IMR-90 (cell line): ENCODE results near the gene CERS4. TPM values are rescaled to one million over a fixed set of nuclear protein-coding genes. Genes with fewer than 3 reads are reported as not detected.
A peak's percentile ranks its signal among the peaks of the same experiment; 100 is the strongest.
"Not testable (repeated sequence)": the region's sequence is repeated elsewhere in the genome, so short reads cannot be mapped to it uniquely, and the experiment has no call there.

Experiments used
- ATAC-seq: fragments of 200-7000 bp; cut with Tn5 transposase; 2 replicates; pipeline ENCODE4 v1.9.1; 2020; ENCODE audit warnings: low read depth, mild to moderate bottlenecking, moderate library complexity
- BruUV-seq: library from RNA; stranded (reverse); fragments of 400-500 nt; replicated peaks from 2 replicates; lab custom pipeline; 2021; lab: Mats Ljungman, UMichigan
- CTCF ChIA-PET: fragments of 300-600 bp; formaldehyde crosslinking; extraction: SDS; loops from one replicate; lab custom pipeline; 2021; ENCODE audit warnings: antibody characterized with exemption; lab: Yijun Ruan, JAX
- POLR2A ChIA-PET: fragments of 300-600 bp; sonication (Branson Sonifier 250); formaldehyde crosslinking; loops from one replicate; lab custom pipeline; 2022; ENCODE audit warnings: antibody characterized with exemption; ENCODE audit not compliant: unreplicated experiment; lab: Charles Lee
- DNase-seq: peaks from one replicate; pipeline ENCODE4 v3.0.0; 2013
- H2AFZ ChIP-seq: replicated peaks from 2 replicates; pipeline ENCODE3; 2013; ENCODE audit warnings: low read length, mild to moderate bottlenecking; ENCODE audit not compliant: poor library complexity
- H2AK5ac ChIP-seq: 2 replicates; pipeline ENCODE4 v1.6.1; 2013; ENCODE audit warnings: low read depth, low read length, inconsistent platforms
- H2AK9ac ChIP-seq: replicated peaks from 2 replicates; pipeline ENCODE3; 2013; ENCODE audit warnings: mild to moderate bottlenecking, low read depth, low read length, moderate library complexity; ENCODE audit not compliant: poor library complexity
- H2BK120ac ChIP-seq: 2 replicates; pipeline ENCODE4 v1.6.1; 2013; ENCODE audit warnings: low read depth, low read length, inconsistent platforms
- H2BK15ac ChIP-seq: 3 replicates; pipeline ENCODE4 v1.6.1; 2013; ENCODE audit warnings: low read depth, low read length, inconsistent platforms
- H2BK20ac ChIP-seq: 2 replicates; pipeline ENCODE4 v1.6.1; 2013; ENCODE audit warnings: low read depth, mild to moderate bottlenecking, inconsistent platforms, low read length, moderate library complexity
- H2BK5ac ChIP-seq: 2 replicates; pipeline ENCODE4 v1.6.1; 2013; ENCODE audit warnings: mild to moderate bottlenecking, low read depth, low read length, inconsistent platforms; ENCODE audit not compliant: poor library complexity, severe bottlenecking
- H3K14ac ChIP-seq: replicated peaks from 2 replicates; pipeline ENCODE4 v1.6.1; 2013; ENCODE audit warnings: low read depth, low read length, inconsistent platforms
- H3K18ac ChIP-seq: 2 replicates; pipeline ENCODE4 v1.6.1; 2013; ENCODE audit warnings: low read depth, low read length, control low read depth
- H3K23ac ChIP-seq: 2 replicates; pipeline ENCODE4 v1.6.1; 2013; ENCODE audit warnings: low read depth, low read length, inconsistent platforms
- H3K27ac ChIP-seq: 2 replicates; pipeline ENCODE4 v1.5.1; 2013; ENCODE audit warnings: mild to moderate bottlenecking, control low read depth, low read length; ENCODE audit not compliant: insufficient read depth
- H3K27me3 ChIP-seq: 2 replicates; pipeline ENCODE4 v1.6.1; 2013; ENCODE audit warnings: low read length; ENCODE audit not compliant: control insufficient read depth, insufficient read depth
- H3K36me3 ChIP-seq: 2 replicates; pipeline ENCODE4 v1.6.1; 2013; ENCODE audit warnings: low read length, mixed read lengths; ENCODE audit not compliant: control insufficient read depth, insufficient read depth
- H3K4ac ChIP-seq: 2 replicates; pipeline ENCODE4 v1.6.1; 2013; ENCODE audit warnings: low read depth, low read length, inconsistent platforms
- H3K4me1 ChIP-seq: 2 replicates; pipeline ENCODE4 v1.6.1; 2013; ENCODE audit warnings: low read length, mixed read lengths; ENCODE audit not compliant: control insufficient read depth, insufficient read depth
- H3K4me2 ChIP-seq: 2 replicates; pipeline ENCODE4 v1.6.1; 2013; ENCODE audit warnings: low read depth, mild to moderate bottlenecking, control low read depth, low read length, moderate library complexity
- H3K4me3 ChIP-seq: 2 replicates; pipeline ENCODE4 v1.5.1; 2013; ENCODE audit warnings: low read depth, mild to moderate bottlenecking, control low read depth, low read length, moderate library complexity; ENCODE audit not compliant: insufficient read depth
- H3K56ac ChIP-seq: 2 replicates; pipeline ENCODE4 v1.6.1; 2013; ENCODE audit warnings: low read length, inconsistent platforms; ENCODE audit not compliant: insufficient read depth; ENCODE audit errors: extremely low read depth
- H3K79me1 ChIP-seq, 2 experiments: 2 replicates each; pipeline ENCODE4 v1.6.1; 2013; ENCODE audit warnings: low read length in 2 of 2, inconsistent platforms in 1 of 2, low read depth in 1 of 2
- H3K9ac ChIP-seq: 2 replicates; pipeline ENCODE4 v1.6.1; 2013; ENCODE audit warnings: low read depth, low read length, control low read depth
- H3K9me1 ChIP-seq: 2 replicates; pipeline ENCODE4 v1.6.1; 2013; ENCODE audit warnings: low read length, inconsistent platforms; ENCODE audit not compliant: insufficient read depth
- H3K9me3 ChIP-seq: 2 replicates; pipeline ENCODE4 v1.6.1; 2013; ENCODE audit warnings: low read length; ENCODE audit not compliant: control insufficient read depth, insufficient read depth
- H4K20me1 ChIP-seq: 2 replicates; pipeline ENCODE4 v1.6.1; 2013; ENCODE audit warnings: low read length, inconsistent platforms; ENCODE audit not compliant: insufficient read depth
- H4K5ac ChIP-seq: 2 replicates; pipeline ENCODE4 v1.6.1; 2013; ENCODE audit warnings: mild to moderate bottlenecking, low read depth, low read length, control low read depth
- H4K8ac ChIP-seq, 2 experiments: 2 replicates each; pipeline ENCODE4 v1.6.1; 2013; ENCODE audit warnings: low read depth in 2 of 2, low read length in 2 of 2, control low read depth in 1 of 2, inconsistent platforms in 1 of 2
- H4K91ac ChIP-seq: 2 replicates; pipeline ENCODE4 v1.6.1; 2013; ENCODE audit warnings: low read depth, low read length, inconsistent platforms; ENCODE audit not compliant: insufficient read depth
- WGBS, 2 experiments: methylation state at CpG; one replicate each; pipeline versions ENCODE4 v1.1.5 to v1.1.7; 2013; ENCODE audit warnings: missing lambda C conversion rate in 2 of 2; ENCODE audit not compliant: insufficient read length in 1 of 2; ENCODE audit errors: extremely low coverage in 2 of 2; 5-methylcytosine and 5-hydroxymethylcytosine counted together
- dilution Hi-C: fragments of 300-500 bp; cut with HindIII; formaldehyde crosslinking; loops from one replicate; pipeline ENCODE4 v1.14.3; 2018; ENCODE audit warnings: low sequenced_read_pairs; ENCODE audit not compliant: unreplicated experiment
- in situ Hi-C: fragments of 300-500 bp; cut with MboI; formaldehyde crosslinking; loops from 3 replicates; pipeline ENCODE4 v1.14.3; 2019; ENCODE audit warnings: low sequenced_read_pairs, inconsistent platforms, mixed read lengths
- intact Hi-C: fragments of 100-400 bp; cut with micrococcal nuclease; formaldehyde crosslinking; loops from 2 replicates; pipeline ENCODE4 v1.10.0; 2022
- polyA plus RNA-seq, 3 experiments: library from polyadenylated mRNA; depleted of rRNA; stranded (reverse); fragments of >200 nt; gene quantifications; 2 replicates each; pipeline ENCODE4 v1.2.3, GENCODE V29; 2012; ENCODE audit warnings: low replicate concordance in 1 of 3
- total RNA-seq: library from RNA; depleted of rRNA; stranded (reverse); fragments of >200 nt; gene quantifications from 2 replicates; pipeline ENCODE4 v1.2.3, GENCODE V29; 2012

The CERS4 gene
- total and polyA plus RNA-seq, 2 of the 4 experiments (the other 2 are of a cell fraction), result 3.2 to 5.7 TPM

DNA sequence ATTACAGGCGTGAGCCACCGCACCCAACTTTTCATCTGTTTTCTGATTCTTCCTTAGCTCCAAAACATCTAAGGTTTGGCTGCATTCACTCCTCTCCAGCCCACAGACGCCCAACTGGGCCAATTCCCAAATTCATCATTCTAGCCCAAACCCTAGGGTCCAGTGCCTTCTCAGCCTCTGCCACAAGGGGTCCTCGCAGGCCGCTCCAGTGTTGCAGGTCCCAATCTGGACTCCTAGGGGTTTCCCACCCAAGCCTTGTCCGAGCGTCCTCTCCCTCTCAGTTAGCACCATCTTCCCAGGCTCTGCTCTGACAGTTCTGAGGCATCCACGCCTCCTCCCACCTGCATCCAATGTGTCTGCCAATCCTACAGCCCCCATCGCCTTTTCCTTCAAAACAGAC is 82.2 kb downstream of the CERS4 start:
- H3K23ac ChIP-seq, H3K79me1 ChIP-seq, H2BK15ac ChIP-seq, H3K4me2 ChIP-seq, H4K20me1 ChIP-seq, dilution Hi-C loops, H3K14ac ChIP-seq, H2BK120ac ChIP-seq, H3K18ac ChIP-seq, H2AK5ac ChIP-seq, H3K9me3 ChIP-seq, H3K4ac ChIP-seq, H2AFZ ChIP-seq, H3K4me1 ChIP-seq, H3K4me3 ChIP-seq, BruUV-seq, in situ Hi-C loops, H3K9me1 ChIP-seq, H2BK5ac ChIP-seq, H3K56ac ChIP-seq, H3K9ac ChIP-seq, CTCF ChIA-PET, H4K8ac ChIP-seq, intact Hi-C loops, H3K36me3 ChIP-seq, H3K27me3 ChIP-seq, H4K91ac ChIP-seq, H3K27ac ChIP-seq, H2BK20ac ChIP-seq, H4K5ac ChIP-seq, POLR2A ChIA-PET, H2AK9ac ChIP-seq, DNase-seq: not testable (repeated sequence)
- no CpG with 5 or more reads among the region's 9 CpGs for WGBS, 2 experiments
- ATAC-seq, result peak; percentile 86
